Liver (tissue), 9 donors: ENCODE data around the gene SNX17. TPM values are rescaled to one million over a fixed set of nuclear protein-coding genes. Genes with fewer than 3 reads are reported as not detected.
"Not testable (repeated sequence)": the region's sequence is repeated elsewhere in the genome, so short reads cannot be mapped to it uniquely, and the experiment has no call there.

ENCODE experiments used
- DNase-seq: peaks from one replicate; pipeline ENCODE4 v3.0.0-alpha.2; 2017; ENCODE audit warnings: low spot score
- H3K27ac ChIP-seq, 2 donors: one replicate each; pipeline ENCODE4 v1.7.0; 2013; ENCODE audit warnings: inconsistent platforms in 2 of 2, low read length in 2 of 2, control low read depth in 1 of 2, low read depth in 1 of 2, mild to moderate bottlenecking in 1 of 2
- H3K27me3 ChIP-seq, 4 donors: one replicate each; pipeline versions ENCODE4 v1.6.1 to v1.7.0; 2013; ENCODE audit warnings: low read length in 3 of 4, inconsistent platforms in 1 of 4, mild to moderate bottlenecking in 1 of 4, moderate library complexity in 1 of 4; ENCODE audit not compliant: control insufficient read depth in 4 of 4, insufficient read depth in 4 of 4
- H3K36me3 ChIP-seq, 4 donors: one replicate each; pipeline versions ENCODE4 v1.6.1 to v1.7.0; 2013; ENCODE audit warnings: low read length in 3 of 4, mild to moderate bottlenecking in 3 of 4, low read depth in 1 of 4, moderate library complexity in 1 of 4; ENCODE audit not compliant: control insufficient read depth in 4 of 4, insufficient read depth in 3 of 4
- H3K4me1 ChIP-seq, 4 donors: one replicate each; pipeline versions ENCODE4 v1.6.1 to v1.7.0; 2013; ENCODE audit warnings: low read length in 3 of 4, mild to moderate bottlenecking in 3 of 4, moderate library complexity in 1 of 4; ENCODE audit not compliant: control insufficient read depth in 4 of 4, insufficient read depth in 4 of 4
- H3K4me3 ChIP-seq, 3 donors: one replicate each; pipeline versions ENCODE4 v1.6.1 to v1.7.0; 2013; ENCODE audit warnings: low read length in 3 of 3, control low read depth in 1 of 3, low read depth in 1 of 3, mild to moderate bottlenecking in 1 of 3
- H3K9ac ChIP-seq, 2 donors: one replicate each; pipeline ENCODE4 v1.7.0; 2013; ENCODE audit warnings: low read length in 2 of 2, mild to moderate bottlenecking in 2 of 2, moderate library complexity in 2 of 2, control low read depth in 1 of 2, low read depth in 1 of 2
- H3K9me3 ChIP-seq, 4 donors: one replicate each; pipeline versions ENCODE4 v1.6.1 to v1.7.0; 2013; ENCODE audit warnings: low read length in 3 of 4; ENCODE audit not compliant: control insufficient read depth in 4 of 4
- EGR1 ChIP-seq, 2 donors: IDR thresholded peaks; 2 replicates each; pipeline ENCODE4 v1.6.1; 2016 to 2018; ENCODE audit warnings: antibody characterized with exemption in 2 of 2, low read depth in 2 of 2
- FOXA1 ChIP-seq: IDR thresholded peaks from 2 replicates; pipeline ENCODE4 v1.6.1; 2016; ENCODE audit warnings: antibody characterized with exemption
- GABPA ChIP-seq, 2 donors: IDR thresholded peaks in 1 of 2; conservative IDR thresholded peaks in 1 of 2; 2 replicates each; pipeline ENCODE4 v1.6.1; 2016; ENCODE audit warnings: antibody characterized with exemption in 2 of 2, mild to moderate bottlenecking in 1 of 2, moderate library complexity in 1 of 2
- HNF4A ChIP-seq, 2 donors: conservative IDR thresholded peaks; 2 replicates each; pipeline ENCODE4 v1.6.1; 2016; ENCODE audit warnings: antibody characterized with exemption in 2 of 2, mild to moderate bottlenecking in 2 of 2
- JUND ChIP-seq, 2 donors: IDR thresholded peaks; 2 replicates each; pipeline ENCODE4 v1.6.1; 2016; ENCODE audit warnings: antibody characterized with exemption in 2 of 2
- NR2F2 ChIP-seq: IDR thresholded peaks from 2 replicates; pipeline ENCODE4 v1.6.1; 2016; ENCODE audit warnings: antibody characterized with exemption
- RAD21 ChIP-seq, 2 donors: IDR thresholded peaks; 2 replicates each; pipeline ENCODE4 v1.6.1; 2016; ENCODE audit warnings: antibody characterized with exemption in 2 of 2, mild to moderate bottlenecking in 2 of 2
- RXRA ChIP-seq, 2 donors: IDR thresholded peaks; 2 replicates each; pipeline ENCODE4 v1.6.1; 2017 to 2018; ENCODE audit warnings: antibody characterized with exemption in 2 of 2, mild to moderate bottlenecking in 1 of 2
- ZBTB33 ChIP-seq: IDR thresholded peaks from 2 replicates; pipeline ENCODE4 v1.6.1; 2016; ENCODE audit warnings: antibody characterized with exemption
- WGBS: extraction: QIAGEN DNeasy Blood & Tissue Kit; methylation state at CpG from one replicate; pipeline ENCODE4 v1.1.7; 2013; 5-methylcytosine and 5-hydroxymethylcytosine counted together
- polyA plus RNA-seq, 2 donors: library from polyadenylated mRNA; stranded (reverse) in 1 of 2; unstranded in 1 of 2; fragments of 200-250 nt in 1 of 2; fragments of >200 nt in 1 of 2; fragmentation: Nextera tagmentation in 1 of 2; extraction: Ambion mirVana in 1 of 2; gene quantifications; one replicate each; pipeline versions ENCODE4 v1.2.1 to v1.2.3, GENCODE V29; 2013 to 2015
- total RNA-seq, 2 donors: library from RNA; depleted of rRNA; stranded (reverse); fragments of >200 nt; gene quantifications; one replicate each; pipeline ENCODE4 v1.2.3, GENCODE V29; 2014
- TF ChIP-seq, protein P1 (sequence below): fragments of 150-350 bp; IDR thresholded peaks from 2 replicates; pipeline ENCODE4 v1.5.1; 2017; ENCODE audit warnings: improper control_type of control experiment, low read depth, low read length; ENCODE audit not compliant: missing input control
- donor health status: healthy.
- donor health status: healthy.
- donor health status: healthy.
- donor health status: healthy.
- donor health status: healthy.

The SNX17 gene
- total and polyA plus RNA-seq, 4 donors: 53.7 to 65.3 (median 59.1) TPM

- TF ChIP-seq, protein P1, sequence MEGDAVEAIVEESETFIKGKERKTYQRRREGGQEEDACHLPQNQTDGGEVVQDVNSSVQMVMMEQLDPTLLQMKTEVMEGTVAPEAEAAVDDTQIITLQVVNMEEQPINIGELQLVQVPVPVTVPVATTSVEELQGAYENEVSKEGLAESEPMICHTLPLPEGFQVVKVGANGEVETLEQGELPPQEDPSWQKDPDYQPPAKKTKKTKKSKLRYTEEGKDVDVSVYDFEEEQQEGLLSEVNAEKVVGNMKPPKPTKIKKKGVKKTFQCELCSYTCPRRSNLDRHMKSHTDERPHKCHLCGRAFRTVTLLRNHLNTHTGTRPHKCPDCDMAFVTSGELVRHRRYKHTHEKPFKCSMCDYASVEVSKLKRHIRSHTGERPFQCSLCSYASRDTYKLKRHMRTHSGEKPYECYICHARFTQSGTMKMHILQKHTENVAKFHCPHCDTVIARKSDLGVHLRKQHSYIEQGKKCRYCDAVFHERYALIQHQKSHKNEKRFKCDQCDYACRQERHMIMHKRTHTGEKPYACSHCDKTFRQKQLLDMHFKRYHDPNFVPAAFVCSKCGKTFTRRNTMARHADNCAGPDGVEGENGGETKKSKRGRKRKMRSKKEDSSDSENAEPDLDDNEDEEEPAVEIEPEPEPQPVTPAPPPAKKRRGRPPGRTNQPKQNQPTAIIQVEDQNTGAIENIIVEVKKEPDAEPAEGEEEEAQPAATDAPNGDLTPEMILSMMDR: no peak
- no peak for TF ChIP-seq RXRA (IDR thresholded peaks at IDR 0.05)
- TF ChIP-seq JUND (IDR thresholded peaks at IDR 0.05): no peak
- no peak for TF ChIP-seq EGR1 (IDR thresholded peaks at IDR 0.05; ENCODE audit: low read depth in 2 of 2)
- no peak for TF ChIP-seq ZBTB33
Observed at GRCh38 chr2:27351802-27352598, 18.4 kb upstream of the SNX17 start (continued).

DNA sequence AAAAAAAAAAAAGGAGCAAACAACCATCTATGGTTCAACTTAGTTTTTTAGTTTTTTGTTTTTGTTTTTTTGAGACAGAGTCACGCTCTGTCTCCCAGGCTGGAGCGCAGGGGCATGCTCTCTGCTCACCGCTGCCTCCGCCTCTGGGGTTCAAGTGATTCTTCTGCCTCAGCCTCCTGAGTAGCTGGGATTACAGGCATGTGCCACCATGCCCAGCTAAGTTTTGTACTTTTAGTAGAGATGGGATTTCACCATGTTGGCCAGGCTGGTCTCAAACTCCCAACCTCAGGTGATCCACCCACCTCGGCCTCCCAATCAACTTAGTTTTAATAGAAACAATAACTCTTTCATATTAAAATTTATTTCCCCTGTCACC, 17.0 kb upstream of the SNX17 start:
- DNase-seq, H3K9ac ChIP-seq, H3K27me3 ChIP-seq, H3K36me3 ChIP-seq, H3K27ac ChIP-seq, H3K9me3 ChIP-seq, H3K4me3 ChIP-seq: not testable (repeated sequence)
- 95% methylated on average over 5 of the region's 5 CpGs for WGBS
- H3K4me1 ChIP-seq: peaks cover 10 to 29% (median 25%) of the 10 kb centered on the region in 4 donors

- Histone ChIP-seq H3K9me3 (no peaks in the 10 kb centered on the region), H3K27me3 (no peaks in the 10 kb centered on the region), H3K36me3 (peaks cover 0 to 2% (median 0%) of the 10 kb centered on the region in 4 donors), H3K27ac (no peak overlapping the region), H3K4me3 (no peak overlapping the region), H3K9ac (no peak overlapping the region), H3K4me1 (peaks cover 10 to 29% (median 25%) of the 10 kb centered on the region in 4 donors)
- no peak for DNase-seq
- TF ChIP-seq NR2F2: no peak
- TF ChIP-seq FOXA1: no peak
- no peak for TF ChIP-seq ZBTB33
- no peak for TF ChIP-seq GABPA (IDR thresholded peaks at IDR 0.05 in 1 of 2, conservative IDR thresholded peaks at IDR 0.05 in 1 of 2)
- TF ChIP-seq EGR1 (IDR thresholded peaks at IDR 0.05; ENCODE audit: low read depth in 2 of 2): no peak
- no peak for TF ChIP-seq HNF4A (conservative IDR thresholded peaks at IDR 0.05)
- no peak for TF ChIP-seq RAD21 (IDR thresholded peaks at IDR 0.05)
- no peak for TF ChIP-seq JUND (IDR thresholded peaks at IDR 0.05)
- WGBS: 67% methylated on average over 7 of the region's 7 CpGs
Observed at GRCh38 chr2:27353762-27354596, 16.4 kb upstream of the SNX17 start.
